Nephron progenitor cell (in vitro differentiated cells): ENCODE results near the gene PTPRN.

Experiments used
- DNase-seq: peaks from one replicate; pipeline ENCODE4 v3.0.0; 2021
- H3K27ac Mint-ChIP-seq: 2 replicates; pipeline ENCODE4 v1.8.0; 2021; ENCODE audit warnings: mild to moderate bottlenecking, moderate library complexity, mixed read lengths
- H3K27me3 Mint-ChIP-seq: 2 replicates; pipeline ENCODE4 v1.8.0; 2021; ENCODE audit warnings: mild to moderate bottlenecking, low read depth, mixed read lengths; ENCODE audit not compliant: poor library complexity
- H3K36me3 Mint-ChIP-seq: 2 replicates; pipeline ENCODE4 v1.8.0; 2021; ENCODE audit warnings: low read depth, mixed read lengths
- H3K4me1 Mint-ChIP-seq: 2 replicates; pipeline ENCODE4 v1.8.0; 2021; ENCODE audit warnings: mixed read lengths
- H3K4me3 Mint-ChIP-seq: 2 replicates; pipeline ENCODE4 v1.8.0; 2021; ENCODE audit warnings: mild to moderate bottlenecking, moderate library complexity, mixed read lengths
- H3K9me3 Mint-ChIP-seq: 2 replicates; pipeline ENCODE4 v1.8.0; 2021; ENCODE audit warnings: mild to moderate bottlenecking, moderate library complexity, mixed read lengths
- CTCF ChIP-seq: fragments of 200-600 bp; sonication (generic); IDR thresholded peaks from 2 replicates; pipeline ENCODE4 v1.5.0; 2021; ENCODE audit warnings: antibody characterized with exemption

The PTPRN gene

GRCh38 chr2:219352448-219353023 lies 43.3 kb upstream of the PTPRN start:
- Mint-ChIP-seq H3K9me3 (no peaks in the 10 kb centered on the region), H3K27ac (no peak overlapping the region), H3K27me3 (peaks cover 93% of the 10 kb centered on the region), H3K36me3 (no peaks in the 10 kb centered on the region), H3K4me3 (no peak overlapping the region), H3K4me1 (peaks cover 4% of the 10 kb centered on the region)
- TF ChIP-seq CTCF: peak; percentile 70
- DNase-seq: peak; percentile 78

- H3K4me1 Mint-ChIP-seq: peaks cover 4% of the 10 kb centered on the region
- H3K27ac Mint-ChIP-seq: no peak overlapping the region
- no peaks in the 10 kb centered on the region for H3K9me3 Mint-ChIP-seq
- no peak for TF ChIP-seq CTCF
- H3K4me3 Mint-ChIP-seq: no peak overlapping the region
- no peaks in the 10 kb centered on the region for H3K36me3 Mint-ChIP-seq
- H3K27me3 Mint-ChIP-seq: peaks cover 93% of the 10 kb centered on the region
- peak; percentile 20 for DNase-seq
These were observed 41.6 kb upstream of the PTPRN start for GRCh38 chr2:219350710-219351221.

GRCh38 chr2:219350215-219350614 lies 41.0 kb upstream of the PTPRN start:
- Mint-ChIP-seq H3K27ac (no peak overlapping the region), H3K4me1 (peaks cover 4% of the 10 kb centered on the region), H3K9me3 (no peaks in the 10 kb centered on the region), H3K27me3 (peaks cover 93% of the 10 kb centered on the region), H3K4me3 (no peak overlapping the region), H3K36me3 (no peaks in the 10 kb centered on the region)
- DNase-seq: no peak
- no peak for TF ChIP-seq CTCF

DNA sequence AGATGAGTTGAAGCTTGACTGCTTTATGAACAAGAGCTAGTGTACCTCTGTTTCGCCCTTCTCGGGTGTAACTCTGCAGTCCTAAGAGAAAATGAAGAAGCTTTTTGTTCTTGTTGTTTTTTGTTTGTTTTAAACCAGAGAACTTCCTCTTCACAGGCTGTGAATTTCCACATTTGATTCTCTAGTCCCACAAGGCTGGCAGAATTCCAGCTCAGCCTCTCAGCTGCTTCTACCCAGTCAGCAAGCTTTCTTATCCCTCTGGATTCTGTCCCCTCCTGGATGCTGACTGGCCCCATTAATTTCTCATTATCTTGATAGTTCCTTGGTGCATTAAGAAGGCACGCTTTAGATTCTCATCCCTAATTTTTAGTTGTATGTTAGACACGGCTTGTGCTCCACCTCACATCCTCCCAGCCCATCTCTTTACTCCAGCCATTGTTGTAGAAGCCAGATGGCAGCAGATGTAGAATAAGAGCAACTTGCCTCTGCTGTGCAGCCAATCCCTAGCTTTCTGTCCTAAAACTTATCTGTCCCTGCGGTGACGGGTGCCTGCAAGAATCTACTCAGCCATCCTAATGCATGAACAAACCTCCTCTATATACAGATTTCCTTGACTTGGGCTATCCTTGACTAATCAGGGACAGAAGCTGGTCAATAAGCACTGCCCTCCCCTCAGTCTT lies 35.7 kb upstream of the PTPRN start:
- no peak for TF ChIP-seq CTCF
- H3K4me1 Mint-ChIP-seq: no peaks in the 10 kb centered on the region
- H3K9me3 Mint-ChIP-seq: no peaks in the 10 kb centered on the region
- no peak overlapping the region for H3K27ac Mint-ChIP-seq
- no peak overlapping the region for H3K4me3 Mint-ChIP-seq
- no peak for DNase-seq
- H3K27me3 Mint-ChIP-seq: peaks cover 97% of the 10 kb centered on the region
- H3K36me3 Mint-ChIP-seq: no peaks in the 10 kb centered on the region

- Mint-ChIP-seq H3K4me1 (no peaks in the 10 kb centered on the region), H3K36me3 (no peaks in the 10 kb centered on the region), H3K27ac (no peak overlapping the region), H3K27me3 (peaks cover 98% of the 10 kb centered on the region), H3K4me3 (no peak overlapping the region), H3K9me3 (peaks cover 7% of the 10 kb centered on the region)
- no peak for DNase-seq
- TF ChIP-seq CTCF: no peak
These were observed 26.2 kb upstream of the PTPRN start for GRCh38 chr2:219335373-219335786.

DNA sequence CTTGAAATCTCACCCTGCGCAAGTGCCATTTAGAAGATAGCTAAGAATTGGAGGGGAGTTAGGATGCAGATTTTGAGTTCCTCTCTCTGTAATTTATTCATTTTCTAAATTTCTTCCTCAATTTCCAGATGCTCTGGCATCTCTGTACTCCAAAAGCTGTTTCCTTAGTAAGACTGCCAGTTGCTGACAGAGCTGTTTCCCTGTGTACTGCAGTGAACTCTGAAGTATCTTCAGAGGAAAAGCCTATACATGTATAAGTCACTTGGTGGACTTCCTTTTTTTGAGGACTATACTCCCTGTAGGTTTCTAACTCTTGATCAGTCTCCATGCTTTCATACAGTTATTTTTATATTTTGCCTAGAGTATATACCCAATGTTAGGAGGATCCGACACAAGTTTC lies 24.9 kb upstream of the PTPRN start:
- peaks cover 98% of the 10 kb centered on the region for H3K27me3 Mint-ChIP-seq
- H3K27ac Mint-ChIP-seq: no peak overlapping the region
- no peaks in the 10 kb centered on the region for H3K4me1 Mint-ChIP-seq
- H3K4me3 Mint-ChIP-seq: no peak overlapping the region
- no peaks in the 10 kb centered on the region for H3K36me3 Mint-ChIP-seq
- no peak for TF ChIP-seq CTCF
- H3K9me3 Mint-ChIP-seq: peaks cover 7% of the 10 kb centered on the region
- no peak for DNase-seq
